Measurements from ENCODE around the gene LTBP4.
"Not testable (repeated sequence)": the region's sequence is repeated elsewhere in the genome, so short reads cannot be mapped to it uniquely, and the experiment has no call there.

The LTBP4 gene

GRCh38 chr19:40576151-40576584 is 25.0 kb upstream of the LTBP4 start:
- DNase-seq, result no peak

GRCh38 chr19:40576585-40577451 is 24.4 kb upstream of the LTBP4 start, which contains the start of gene SHKBP1:
TSS of gene SHKBP1 (plus strand) at chr19:40576873. CDS start at chr19:40576900, 27 bp downstream.
- peak; percentile 91 for DNase-seq

- no peak for DNase-seq
Observed at GRCh38 chr19:40578442-40578908, 22.7 kb upstream of the LTBP4 start.

GRCh38 chr19:40580619-40581018 is 20.6 kb upstream of the LTBP4 start:
- DNase-seq, result no peak

GRCh38 chr19:40581531-40581930 is 19.6 kb upstream of the LTBP4 start:
- no peak for DNase-seq

- no peak for DNase-seq
Observed at GRCh38 chr19:40582467-40582866, 18.7 kb upstream of the LTBP4 start.

- no peak for DNase-seq
Observed at GRCh38 chr19:40583283-40583682, 17.9 kb upstream of the LTBP4 start.

GRCh38 chr19:40584007-40584406 is 17.2 kb upstream of the LTBP4 start:
- no peak for DNase-seq

- no peak for DNase-seq
Observed at GRCh38 chr19:40585241-40585981, 15.8 kb upstream of the LTBP4 start.

GRCh38 chr19:40585982-40586422 is 15.2 kb upstream of the LTBP4 start:
- DNase-seq, result no peak

GRCh38 chr19:40586611-40587010 is 14.6 kb upstream of the LTBP4 start:
- no peak for DNase-seq

GRCh38 chr19:40588110-40588854 is 12.9 kb upstream of the LTBP4 start:
- no peak for DNase-seq

- DNase-seq, result no peak
Observed at GRCh38 chr19:40588926-40589569, 12.1 kb upstream of the LTBP4 start.

- no peak for DNase-seq
Observed at GRCh38 chr19:40589591-40590429, 11.4 kb upstream of the LTBP4 start.

GRCh38 chr19:40590464-40591265 is 10.5 kb upstream of the LTBP4 start:
- DNase-seq, result no peak

- DNase-seq, result not testable (repeated sequence)
Observed at GRCh38 chr19:40591724-40592123, 9.4 kb upstream of the LTBP4 start.

- DNase-seq, result peak; percentile 37
Observed at GRCh38 chr19:40592170-40592569, 9.0 kb upstream of the LTBP4 start.

- DNase-seq, result peak; percentile 28
Observed at GRCh38 chr19:40594255-40594654, 6.9 kb upstream of the LTBP4 start.

- DNase-seq, result no peak
Observed at GRCh38 chr19:40594657-40595091, 6.5 kb upstream of the LTBP4 start.

- no peak for DNase-seq
Observed at GRCh38 chr19:40596608-40597328, 4.4 kb upstream of the LTBP4 start.

All from NCI-H748 treated with DMSO at 0.1 percent for 48 hours (cell line).